ENCODE data around the gene DHX38. TPM values are rescaled to one million over a fixed set of nuclear protein-coding genes. Genes with fewer than 3 reads are reported as not detected.

The DHX38 gene
- total and polyA plus RNA-seq, 8 donors: 11.1 to 153 (median 45.1) TPM

DNA sequence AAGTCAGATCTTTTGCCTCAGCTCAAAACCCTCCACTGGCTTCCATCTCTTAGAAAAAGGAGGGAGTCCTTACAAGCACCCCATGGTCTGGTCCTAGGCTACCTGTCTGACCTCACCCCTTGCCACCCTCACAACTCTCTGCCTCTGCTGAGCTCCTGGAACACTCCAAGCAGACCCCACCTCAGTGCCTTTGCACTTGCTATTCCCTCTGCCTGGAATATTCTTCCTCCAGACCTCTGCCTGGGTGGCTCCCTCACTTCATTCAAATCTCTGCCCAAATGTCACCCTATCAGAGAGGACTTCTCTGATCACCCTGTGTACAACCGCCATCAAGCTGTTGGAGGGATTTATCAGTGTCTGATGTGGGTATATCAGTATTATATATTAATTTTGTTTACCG is 40.9 kb downstream of the DHX38 start:
- DNase-seq: no peak
- no peak for TF ChIP-seq POLR2AphosphoS5 (IDR thresholded peaks at IDR 0.05)
- TF ChIP-seq EP300 (IDR thresholded peaks at IDR 0.05): no peak
- TF ChIP-seq, protein P1, sequence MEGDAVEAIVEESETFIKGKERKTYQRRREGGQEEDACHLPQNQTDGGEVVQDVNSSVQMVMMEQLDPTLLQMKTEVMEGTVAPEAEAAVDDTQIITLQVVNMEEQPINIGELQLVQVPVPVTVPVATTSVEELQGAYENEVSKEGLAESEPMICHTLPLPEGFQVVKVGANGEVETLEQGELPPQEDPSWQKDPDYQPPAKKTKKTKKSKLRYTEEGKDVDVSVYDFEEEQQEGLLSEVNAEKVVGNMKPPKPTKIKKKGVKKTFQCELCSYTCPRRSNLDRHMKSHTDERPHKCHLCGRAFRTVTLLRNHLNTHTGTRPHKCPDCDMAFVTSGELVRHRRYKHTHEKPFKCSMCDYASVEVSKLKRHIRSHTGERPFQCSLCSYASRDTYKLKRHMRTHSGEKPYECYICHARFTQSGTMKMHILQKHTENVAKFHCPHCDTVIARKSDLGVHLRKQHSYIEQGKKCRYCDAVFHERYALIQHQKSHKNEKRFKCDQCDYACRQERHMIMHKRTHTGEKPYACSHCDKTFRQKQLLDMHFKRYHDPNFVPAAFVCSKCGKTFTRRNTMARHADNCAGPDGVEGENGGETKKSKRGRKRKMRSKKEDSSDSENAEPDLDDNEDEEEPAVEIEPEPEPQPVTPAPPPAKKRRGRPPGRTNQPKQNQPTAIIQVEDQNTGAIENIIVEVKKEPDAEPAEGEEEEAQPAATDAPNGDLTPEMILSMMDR (IDR thresholded peaks at IDR 0.05): no peak
- TF ChIP-seq POLR2A (IDR thresholded peaks at IDR 0.05): no peak
- H3K27ac ChIP-seq: no peak overlapping the region
- H3K9me3 ChIP-seq: no peaks in the 10 kb centered on the region
- intact Hi-C loops (cut with DNase I; ENCODE audit: low total_unique reads): no loop called here
- 93 to 99% (median 94%) methylated on average over 2 of the region's 2 CpGs for WGBS, 5 donors
- H3K27me3 ChIP-seq: no peaks in the 10 kb centered on the region
- no peak overlapping the region for H3K4me3 ChIP-seq
- no peaks in the 10 kb centered on the region for H3K4me1 ChIP-seq
- H3K36me3 ChIP-seq: no peaks in the 10 kb centered on the region

DNA sequence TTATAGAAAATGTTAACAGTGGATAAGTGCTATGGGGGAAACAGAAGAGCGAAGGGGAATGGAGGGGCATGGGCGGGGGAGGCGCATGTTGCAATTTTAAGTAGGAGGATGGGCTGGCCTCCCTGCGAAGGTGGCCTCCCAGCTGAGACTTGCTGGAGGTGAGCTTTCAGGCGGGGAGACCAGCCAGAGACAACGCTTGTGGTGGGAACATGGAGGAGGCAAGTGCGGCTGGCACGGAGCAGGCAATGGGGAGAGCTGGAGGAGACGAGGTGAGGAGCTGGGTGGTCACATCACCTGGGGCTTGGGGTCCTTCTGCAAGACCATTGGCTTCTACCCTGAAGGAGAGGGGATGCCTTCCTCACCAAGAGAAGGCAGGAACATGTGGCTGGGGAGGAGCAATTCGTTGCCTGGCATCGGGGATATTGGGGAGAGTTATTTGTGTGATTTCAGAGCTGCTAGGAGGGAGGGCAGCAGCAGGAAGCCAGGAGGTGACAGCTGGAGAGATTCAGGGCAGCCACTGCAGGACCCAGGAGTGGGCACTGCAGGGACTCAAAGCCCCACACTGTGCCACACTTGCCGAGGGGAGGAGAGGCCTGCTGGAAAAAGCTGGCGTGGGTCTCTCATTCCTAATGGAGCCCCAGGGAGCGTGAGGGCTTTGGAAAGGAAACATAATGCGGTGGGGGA is 43.9 kb downstream of the DHX38 start:
- Histone ChIP-seq H3K9me3 (no peaks in the 10 kb centered on the region), H3K36me3 (no peaks in the 10 kb centered on the region), H3K4me3 (no peak overlapping the region), H3K4me1 (no peaks in the 10 kb centered on the region), H3K27me3 (no peaks in the 10 kb centered on the region), H3K27ac (no peak overlapping the region)
- no peak for TF ChIP-seq EP300 (IDR thresholded peaks at IDR 0.05)
- TF ChIP-seq, protein P1 (IDR thresholded peaks at IDR 0.05): no peak
- 75 to 87% (median 83%) methylated on average over 15 of the region's 15 CpGs for WGBS, 5 donors
- intact Hi-C loops (cut with DNase I; ENCODE audit: low total_unique reads): no loop called here
- DNase-seq: no peak

DNA sequence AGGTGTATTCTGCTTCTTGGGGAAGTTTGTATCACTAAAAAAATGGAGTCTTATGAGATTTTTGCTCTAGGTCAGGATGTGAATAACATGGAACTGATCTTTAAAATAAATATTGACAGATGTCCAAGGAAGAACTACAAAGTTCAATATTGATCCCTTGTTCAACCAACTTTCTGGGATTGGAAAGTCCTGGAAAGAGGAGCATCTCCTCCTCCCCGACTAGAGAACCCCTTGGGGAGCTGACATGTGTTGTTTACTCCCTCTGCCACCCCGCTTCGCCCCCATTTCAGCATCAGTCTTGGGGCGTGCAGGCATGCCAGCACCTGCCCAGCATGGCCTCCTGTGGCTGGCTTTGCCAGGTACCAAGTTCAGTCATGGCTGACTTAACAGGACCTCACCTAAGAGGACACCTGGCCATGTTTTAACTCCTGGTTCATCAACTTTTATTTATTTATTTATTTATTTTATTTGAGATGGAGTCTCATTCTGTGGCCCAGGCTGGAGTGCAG is 44.5 kb downstream of the DHX38 start:
- no peak for DNase-seq
- WGBS, 5 donors: 81 to 91% (median 90%) methylated on average over 4 of the region's 4 CpGs
- no peaks in the 10 kb centered on the region for H3K9me3 ChIP-seq
- no peak overlapping the region for H3K27ac ChIP-seq
- no peaks in the 10 kb centered on the region for H3K36me3 ChIP-seq
- intact Hi-C loops (cut with DNase I; ENCODE audit: low total_unique reads): no loop called here
- H3K4me1 ChIP-seq: no peaks in the 10 kb centered on the region
- TF ChIP-seq EP300 (IDR thresholded peaks at IDR 0.05) (no peak), POLR2AphosphoS5 (IDR thresholded peaks at IDR 0.05) (no peak), POLR2A (IDR thresholded peaks at IDR 0.05) (no peak)
- TF ChIP-seq, protein P1 (IDR thresholded peaks at IDR 0.05): no peak
- H3K4me3 ChIP-seq: no peak overlapping the region
- no peaks in the 10 kb centered on the region for H3K27me3 ChIP-seq

DNA sequence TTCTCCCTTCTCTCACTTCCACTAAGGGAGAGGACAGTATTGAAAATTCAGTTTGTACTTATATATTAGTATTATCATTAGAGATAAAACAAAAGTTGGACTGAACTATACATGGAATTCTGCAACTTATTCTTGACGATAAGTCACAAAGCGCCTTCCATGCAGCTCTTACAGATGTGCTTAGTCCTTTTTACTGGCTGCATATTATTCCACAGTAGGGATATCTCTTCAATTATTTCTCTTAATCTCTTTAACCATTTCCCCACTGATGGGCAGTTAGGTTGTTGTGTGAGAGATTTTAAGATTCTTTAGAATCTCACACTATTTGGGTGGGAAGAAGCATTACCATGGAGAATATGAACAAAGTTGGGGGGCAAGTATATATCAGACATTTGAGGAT is 46.3 kb downstream of the DHX38 start:
- 95 to 100% (median 98%) methylated on average over 2 of the region's 2 CpGs for WGBS, 5 donors
- TF ChIP-seq POLR2AphosphoS5 (IDR thresholded peaks at IDR 0.05) (no peak), POLR2A (IDR thresholded peaks at IDR 0.05) (no peak), EP300 (IDR thresholded peaks at IDR 0.05) (no peak)
- TF ChIP-seq, protein P1 (IDR thresholded peaks at IDR 0.05): no peak
- no peak for DNase-seq
- no peaks in the 10 kb centered on the region for H3K36me3 ChIP-seq
- H3K4me3 ChIP-seq: no peak overlapping the region
- H3K9me3 ChIP-seq: no peaks in the 10 kb centered on the region
- H3K4me1 ChIP-seq: no peaks in the 10 kb centered on the region
- H3K27me3 ChIP-seq: no peaks in the 10 kb centered on the region
- intact Hi-C loops (cut with DNase I; ENCODE audit: low total_unique reads): no loop called here
- H3K27ac ChIP-seq: no peak overlapping the region

Data from stomach (tissue), 9 donors.